K562 (cell line): Measurements from ENCODE around the gene VWA3B.

ENCODE experiments used
- CBX2 ChIP-seq: fragments of 200-600 bp; sonication (generic); IDR thresholded peaks from one replicate; pipeline ENCODE4 v1.6.1; 2012; ENCODE audit warnings: mild to moderate bottlenecking, low read length, inconsistent platforms; ENCODE audit not compliant: insufficient read depth, poor library complexity, severe bottlenecking
- FOS ChIP-seq: IDR thresholded peaks from 3 replicates; pipeline ENCODE4 v1.6.1; 2011; ENCODE audit not compliant: insufficient read length; ENCODE audit errors: extremely low read depth
- FOXJ3 ChIP-seq: sonication (generic); formaldehyde crosslinking; IDR thresholded peaks from 2 replicates; pipeline ENCODE4 v1.4.0; 2020; ENCODE audit warnings: mild to moderate bottlenecking, missing genetic modification reagents
- RBFOX2 ChIP-seq: fragments of 200-400 bp; formaldehyde crosslinking; IDR thresholded peaks from 2 replicates; pipeline ENCODE4 v1.6.1; 2017; ENCODE audit warnings: low read depth, mild to moderate bottlenecking, low read length, moderate library complexity
- SREBF1 ChIP-seq: fragments of 150-350 bp; IDR thresholded peaks from 2 replicates; pipeline ENCODE4 v1.6.1; 2014; ENCODE audit warnings: antibody characterized with exemption, low read depth, low read length, borderline replicate concordance
- TAF1 ChIP-seq: IDR thresholded peaks from 2 replicates; pipeline ENCODE4 v1.6.1; 2011; ENCODE audit warnings: mild to moderate bottlenecking, low read length, moderate library complexity; ENCODE audit not compliant: insufficient read depth, control insufficient read depth, severe bottlenecking; ENCODE audit errors: extremely low read depth
- YY1 ChIP-seq, 3 experiments: IDR thresholded peaks; 2 replicates each; pipeline ENCODE4 v1.6.1; 2011; ENCODE audit warnings: low read length in 2 of 3, mild to moderate bottlenecking in 2 of 3, moderate library complexity in 2 of 3, borderline replicate concordance in 1 of 3, control low read depth in 1 of 3, low read depth in 1 of 3; ENCODE audit not compliant: insufficient read depth in 3 of 3, insufficient replicate concordance in 2 of 3, control insufficient read depth in 1 of 3, insufficient read length in 1 of 3; ENCODE audit errors: extremely low read depth in 1 of 3
- ZBTB1 ChIP-seq: sonication (generic); formaldehyde crosslinking; IDR thresholded peaks from 2 replicates; pipeline ENCODE4 v1.8.1; 2023; ENCODE audit warnings: missing genetic modification reagents, low read depth, mild to moderate bottlenecking, borderline replicate concordance
- ZSCAN29 ChIP-seq: fragments of 450-650 bp; IDR thresholded peaks from 2 replicates; pipeline ENCODE4 v1.6.1; 2017
- ZSCAN32 ChIP-seq: fragments of 450-650 bp; formaldehyde crosslinking; IDR thresholded peaks from 2 replicates; pipeline ENCODE4 v1.4.0; 2020; ENCODE audit warnings: mild to moderate bottlenecking, moderate library complexity
- TF ChIP-seq, protein P1 (sequence below): fragments of 250-450 bp; sonication (Bioruptor Pico); IDR thresholded peaks from 2 replicates; pipeline ENCODE4 v1.5.1; 2021; ENCODE audit warnings: mild to moderate bottlenecking
- TF ChIP-seq, protein P2 (sequence below), 2 experiments: IDR thresholded peaks in 1 of 2; conservative IDR thresholded peaks in 1 of 2; 2 replicates each; pipeline ENCODE4 v1.6.1; 2016; ENCODE audit warnings: low read depth in 2 of 2, mild to moderate bottlenecking in 1 of 2, missing compliant biosample characterization in 1 of 2, missing genetic modification characterization in 1 of 2, moderate library complexity in 1 of 2

GRCh38 chr2:98167916-98168315 lies 80.9 kb downstream of the VWA3B start:
- TF ChIP-seq SREBF1, result no peak
- no peak for TF ChIP-seq FOXJ3 (CRISPR knock-in tag)
- TF ChIP-seq, protein P1, sequence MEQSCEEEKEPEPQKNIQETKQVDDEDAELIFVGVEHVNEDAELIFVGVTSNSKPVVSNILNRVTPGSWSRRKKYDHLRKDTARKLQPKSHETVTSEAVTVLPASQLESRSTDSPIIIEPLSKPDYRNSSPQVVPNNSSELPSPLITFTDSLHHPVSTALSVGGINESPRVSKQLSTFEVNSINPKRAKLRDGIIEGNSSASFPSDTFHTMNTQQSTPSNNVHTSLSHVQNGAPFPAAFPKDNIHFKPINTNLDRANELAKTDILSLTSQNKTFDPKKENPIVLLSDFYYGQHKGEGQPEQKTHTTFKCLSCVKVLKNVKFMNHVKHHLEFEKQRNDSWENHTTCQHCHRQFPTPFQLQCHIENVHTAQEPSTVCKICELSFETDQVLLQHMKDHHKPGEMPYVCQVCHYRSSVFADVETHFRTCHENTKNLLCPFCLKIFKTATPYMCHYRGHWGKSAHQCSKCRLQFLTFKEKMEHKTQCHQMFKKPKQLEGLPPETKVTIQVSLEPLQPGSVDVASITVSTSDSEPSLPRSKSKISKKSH (CRISPR knock-in tag), result no peak
- TF ChIP-seq, protein P2, sequence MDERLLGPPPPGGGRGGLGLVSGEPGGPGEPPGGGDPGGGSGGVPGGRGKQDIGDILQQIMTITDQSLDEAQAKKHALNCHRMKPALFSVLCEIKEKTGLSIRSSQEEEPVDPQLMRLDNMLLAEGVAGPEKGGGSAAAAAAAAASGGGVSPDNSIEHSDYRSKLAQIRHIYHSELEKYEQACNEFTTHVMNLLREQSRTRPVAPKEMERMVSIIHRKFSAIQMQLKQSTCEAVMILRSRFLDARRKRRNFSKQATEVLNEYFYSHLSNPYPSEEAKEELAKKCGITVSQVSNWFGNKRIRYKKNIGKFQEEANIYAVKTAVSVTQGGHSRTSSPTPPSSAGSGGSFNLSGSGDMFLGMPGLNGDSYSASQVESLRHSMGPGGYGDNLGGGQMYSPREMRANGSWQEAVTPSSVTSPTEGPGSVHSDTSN (CRISPR knock-in tag; IDR thresholded peaks at IDR 0.05; ENCODE audit: low read depth), result no peak
- TF ChIP-seq, protein P2 (tag; conservative IDR thresholded peaks at IDR 0.05; ENCODE audit: low read depth), result no peak
- TF ChIP-seq RBFOX2, result no peak
- TF ChIP-seq YY1 (IDR thresholded peaks at IDR 0.05; ENCODE audit: borderline replicate concordance in 1 of 3, control insufficient read depth in 1 of 3, extremely low read depth in 1 of 3, insufficient read depth in 3 of 3, insufficient read length in 1 of 3, insufficient replicate concordance in 2 of 3, low read depth in 1 of 3, low read length in 2 of 3), result no peak
- no peak for TF ChIP-seq ZSCAN29
- TF ChIP-seq TAF1, result no peak
- TF ChIP-seq FOS, result no peak
- no peak for TF ChIP-seq CBX2
- TF ChIP-seq ZBTB1 (CRISPR knock-in tag), result no peak
- TF ChIP-seq ZSCAN32, result no peak
